HG03097 (cell line): Measurements from ENCODE around the gene C10orf105.

ENCODE experiments used
- ATAC-seq: cut with Tn5 transposase; IDR thresholded peaks from one replicate; pipeline ENCODE4 v1.9.1; 2021; ENCODE audit not compliant: unreplicated experiment, low FRiP score

Gene C10orf105

GRCh38 chr10:71684356-71685173 lies 35.0 kb downstream of the C10orf105 start:
- ATAC-seq: no peak

- ATAC-seq: no peak
Observed at GRCh38 chr10:71683301-71683700, 36.3 kb downstream of the C10orf105 start.

- ATAC-seq: no peak
Observed at GRCh38 chr10:71681977-71682376, 37.6 kb downstream of the C10orf105 start.

- no peak for ATAC-seq
Observed at GRCh38 chr10:71679425-71679824, 40.2 kb downstream of the C10orf105 start.

- ATAC-seq: no peak
Observed at GRCh38 chr10:71678057-71678805, 41.3 kb downstream of the C10orf105 start.

- ATAC-seq: no peak
Observed at GRCh38 chr10:71677261-71677660, 42.3 kb downstream of the C10orf105 start.

- no peak for ATAC-seq
Observed at GRCh38 chr10:71675295-71675970, 44.1 kb downstream of the C10orf105 start.

- no peak for ATAC-seq
Observed at GRCh38 chr10:71671994-71672946, 47.3 kb downstream of the C10orf105 start.

- ATAC-seq: no peak
Observed at GRCh38 chr10:71667387-71667752, 52.2 kb downstream of the C10orf105 start.

GRCh38 chr10:71666639-71667386 lies 52.8 kb downstream of the C10orf105 start:
- ATAC-seq: no peak

- ATAC-seq: no peak
Observed at GRCh38 chr10:71665456-71665855, 54.1 kb downstream of the C10orf105 start.

GRCh38 chr10:71664585-71664984 lies 55.0 kb downstream of the C10orf105 start:
- no peak for ATAC-seq

GRCh38 chr10:71663311-71663710 lies 56.3 kb downstream of the C10orf105 start:
- ATAC-seq: no peak

- no peak for ATAC-seq
Observed at GRCh38 chr10:71661779-71662336, 57.7 kb downstream of the C10orf105 start.
